GM12874 (cell line): ENCODE results near the gene INHBE.

Source experiments
- TF ChIP-seq, protein P1 (sequence below): IDR thresholded peaks from 2 replicates; pipeline ENCODE4 v1.5.1; 2011; ENCODE audit warnings: low read depth, mild to moderate bottlenecking, control low read depth, low read length, moderate library complexity; ENCODE audit not compliant: insufficient read depth

The INHBE gene

DNA sequence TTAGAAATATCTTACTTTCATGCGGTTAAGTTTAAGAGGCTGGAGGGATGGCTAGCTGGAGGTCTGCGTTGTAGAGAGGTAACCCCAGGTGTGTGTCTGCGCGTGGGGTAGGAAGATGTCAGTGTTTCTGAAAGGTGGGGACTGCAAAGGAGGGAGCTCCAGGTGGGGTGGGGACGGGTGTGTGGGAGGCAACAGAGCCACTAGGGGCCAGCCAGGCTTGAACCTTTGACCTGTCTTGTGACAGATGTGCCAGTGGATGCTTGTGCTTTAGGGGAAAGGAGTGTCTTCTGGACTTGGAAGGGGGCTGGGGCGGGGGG, 5.3 kb downstream of the INHBE start:
- TF ChIP-seq, protein P1, sequence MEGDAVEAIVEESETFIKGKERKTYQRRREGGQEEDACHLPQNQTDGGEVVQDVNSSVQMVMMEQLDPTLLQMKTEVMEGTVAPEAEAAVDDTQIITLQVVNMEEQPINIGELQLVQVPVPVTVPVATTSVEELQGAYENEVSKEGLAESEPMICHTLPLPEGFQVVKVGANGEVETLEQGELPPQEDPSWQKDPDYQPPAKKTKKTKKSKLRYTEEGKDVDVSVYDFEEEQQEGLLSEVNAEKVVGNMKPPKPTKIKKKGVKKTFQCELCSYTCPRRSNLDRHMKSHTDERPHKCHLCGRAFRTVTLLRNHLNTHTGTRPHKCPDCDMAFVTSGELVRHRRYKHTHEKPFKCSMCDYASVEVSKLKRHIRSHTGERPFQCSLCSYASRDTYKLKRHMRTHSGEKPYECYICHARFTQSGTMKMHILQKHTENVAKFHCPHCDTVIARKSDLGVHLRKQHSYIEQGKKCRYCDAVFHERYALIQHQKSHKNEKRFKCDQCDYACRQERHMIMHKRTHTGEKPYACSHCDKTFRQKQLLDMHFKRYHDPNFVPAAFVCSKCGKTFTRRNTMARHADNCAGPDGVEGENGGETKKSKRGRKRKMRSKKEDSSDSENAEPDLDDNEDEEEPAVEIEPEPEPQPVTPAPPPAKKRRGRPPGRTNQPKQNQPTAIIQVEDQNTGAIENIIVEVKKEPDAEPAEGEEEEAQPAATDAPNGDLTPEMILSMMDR: no peak

- TF ChIP-seq, protein P1: no peak
Observed at GRCh38 chr12:57460841-57461275, 5.8 kb downstream of the INHBE start.

DNA sequence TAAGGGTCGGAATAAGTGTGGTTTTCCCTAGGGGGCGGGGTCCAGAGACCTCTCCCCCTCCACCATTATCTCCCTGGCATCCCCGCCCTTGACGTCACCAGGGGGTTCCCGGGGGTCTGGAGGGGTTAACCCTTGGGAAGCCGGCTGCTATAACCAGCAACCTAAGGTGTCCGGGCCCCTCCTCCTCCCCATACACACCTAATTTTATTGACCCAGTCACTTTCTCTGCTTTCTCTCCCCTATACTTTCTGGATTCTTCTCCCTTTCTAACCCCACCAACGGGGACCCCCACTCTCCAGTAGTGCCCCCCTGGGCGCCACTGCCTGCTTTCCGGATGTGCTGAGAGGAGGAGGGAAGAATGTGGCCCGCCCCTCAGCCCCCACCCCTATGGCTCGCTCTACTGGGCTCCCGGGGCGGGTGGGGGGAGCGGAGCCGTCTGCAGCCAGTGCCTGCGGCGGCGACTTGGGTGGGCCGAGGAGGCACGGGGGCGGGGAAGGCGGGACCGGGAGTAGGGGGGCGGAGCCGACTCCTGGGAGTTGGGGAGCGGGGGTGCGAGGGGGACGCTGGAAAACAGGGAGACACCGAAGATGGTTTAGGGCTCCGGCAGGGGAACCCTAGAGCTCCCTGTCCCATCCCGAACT, 6.3 kb downstream of the INHBE start:
- TF ChIP-seq, protein P1: no peak

- TF ChIP-seq, protein P1: no peak
Observed at GRCh38 chr12:57461917-57462250, 6.8 kb downstream of the INHBE start.

DNA sequence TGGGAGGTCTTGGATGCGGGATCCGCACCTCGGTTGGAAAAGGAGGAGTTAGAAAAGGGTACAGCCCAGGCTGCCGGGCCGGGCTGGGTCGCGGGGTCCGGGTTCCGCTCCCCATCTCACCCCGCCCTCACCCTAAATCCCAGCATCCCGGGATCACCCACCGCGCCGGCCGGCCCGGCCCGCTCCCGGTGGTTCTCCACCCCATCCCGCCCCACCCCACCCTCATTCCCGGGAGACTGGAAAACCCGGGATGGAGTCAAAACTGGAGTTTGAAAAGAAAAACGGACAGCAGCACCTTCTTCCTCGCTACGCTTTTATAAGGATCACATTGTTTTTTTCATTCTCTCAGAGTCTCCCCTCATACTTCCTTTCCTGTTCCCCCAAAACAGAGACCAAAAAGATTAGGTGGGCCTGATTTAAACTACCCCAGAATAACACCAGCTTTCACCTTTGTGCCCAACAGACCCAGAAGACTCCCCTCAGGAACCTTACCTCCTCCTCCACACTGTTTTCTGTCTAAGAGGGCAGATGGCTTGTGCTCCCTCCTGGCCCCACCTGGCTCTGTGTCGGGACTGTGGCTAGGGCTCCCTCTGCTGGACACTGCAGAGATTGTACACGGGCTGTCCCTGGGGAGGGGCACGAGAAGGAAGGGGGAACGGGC, 7.3 kb downstream of the INHBE start:
- TF ChIP-seq, protein P1: peak; percentile 94

DNA sequence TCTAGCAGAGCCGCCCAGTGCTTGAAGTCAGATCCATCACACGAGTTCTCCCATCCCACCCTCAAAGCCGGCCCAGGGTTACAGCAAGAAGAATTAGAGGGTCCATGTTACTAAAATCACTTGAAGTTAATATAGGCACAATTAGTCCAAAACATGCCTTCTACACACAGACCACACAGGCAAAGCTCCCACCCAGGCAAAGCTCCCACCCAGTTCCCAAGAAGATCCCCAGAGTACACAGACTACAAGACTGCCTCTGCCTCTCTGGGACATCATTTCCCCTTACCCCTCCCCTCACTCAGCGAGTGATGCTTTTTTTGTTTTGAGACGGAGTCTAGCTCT, 7.8 kb downstream of the INHBE start:
- TF ChIP-seq, protein P1: no peak

GRCh38 chr12:57464569-57464968, 9.5 kb downstream of the INHBE start:
- TF ChIP-seq, protein P1: no peak
